SH-SY5Y (cell line): ENCODE data around the gene TBRG4.

Source experiments
- GATA2 ChIP-seq: IDR thresholded peaks from 2 replicates; pipeline ENCODE4 v1.6.1; 2011; ENCODE audit warnings: mild to moderate bottlenecking, low read depth, low read length
- GATA3 ChIP-seq: IDR thresholded peaks from 2 replicates; pipeline ENCODE4 v1.6.1; 2011; ENCODE audit warnings: low read depth, mild to moderate bottlenecking, low read length, moderate library complexity

- TF ChIP-seq GATA3 (no peak), GATA2 (no peak)
Measured at GRCh38 chr7:45155357-45155900, 43.9 kb upstream of the TBRG4 start.
